Type B pancreatic cell (in vitro differentiated cells): ENCODE results near the gene WT1. TPM values are rescaled to one million over a fixed set of nuclear protein-coding genes. Genes with fewer than 3 reads are reported as not detected.

Experiments used
- DNase-seq: peaks from one replicate; pipeline ENCODE4 v3.0.0; 2021; ENCODE audit warnings: mixed read lengths; ENCODE audit not compliant: unreplicated experiment; ENCODE audit errors: extremely low spot score
- H3K27ac Mint-ChIP-seq: 2 replicates; pipeline ENCODE4 v1.8.0; 2021; ENCODE audit warnings: mild to moderate bottlenecking, mixed read lengths
- H3K27me3 Mint-ChIP-seq: 2 replicates; pipeline ENCODE4 v1.8.0; 2021; ENCODE audit warnings: mixed read lengths
- H3K36me3 Mint-ChIP-seq: 2 replicates; pipeline ENCODE4 v1.8.0; 2021; ENCODE audit warnings: mixed read lengths
- H3K4me1 Mint-ChIP-seq: one replicate; pipeline ENCODE4 v1.8.0; 2021; ENCODE audit warnings: mixed read lengths; ENCODE audit not compliant: unreplicated experiment
- H3K4me3 Mint-ChIP-seq: 2 replicates; pipeline ENCODE4 v1.8.0; 2021; ENCODE audit warnings: mild to moderate bottlenecking, mixed read lengths
- H3K9me3 Mint-ChIP-seq: 2 replicates; pipeline ENCODE4 v1.8.0; 2021; ENCODE audit warnings: mixed read lengths
- CTCF ChIP-seq: fragments of 200-600 bp; sonication (generic); conservative IDR thresholded peaks from 2 replicates; pipeline ENCODE4 v1.5.0; 2021; ENCODE audit warnings: antibody characterized with exemption, mild to moderate bottlenecking
- total RNA-seq: library from RNA; stranded (reverse); gene quantifications from 2 replicates; pipeline ENCODE4 v1.2.1, GENCODE V29; 2021; ENCODE audit warnings: low replicate concordance

The WT1 gene
- total RNA-seq, 1 donor from 2014 or later, result 5.2 TPM

- H3K9me3 Mint-ChIP-seq, result no peaks in the 10 kb centered on the region
- no peaks in the 10 kb centered on the region for H3K36me3 Mint-ChIP-seq
- H3K4me3 Mint-ChIP-seq, result no peak overlapping the region
- peaks cover 88% of the 10 kb centered on the region for H3K27me3 Mint-ChIP-seq
- DNase-seq, result no peak
- no peak for TF ChIP-seq CTCF
- peaks cover 12% of the 10 kb centered on the region for H3K4me1 Mint-ChIP-seq
- H3K27ac Mint-ChIP-seq, result no peak overlapping the region
Measured at GRCh38 chr11:32444186-32444585, 8.8 kb upstream of the WT1 start.

- peaks cover 14% of the 10 kb centered on the region for H3K4me1 Mint-ChIP-seq
- no peak for TF ChIP-seq CTCF
- no peak overlapping the region for H3K27ac Mint-ChIP-seq
- no peaks in the 10 kb centered on the region for H3K36me3 Mint-ChIP-seq
- no peak for DNase-seq
- H3K9me3 Mint-ChIP-seq, result no peaks in the 10 kb centered on the region
- no peak overlapping the region for H3K4me3 Mint-ChIP-seq
- H3K27me3 Mint-ChIP-seq, result peaks cover 95% of the 10 kb centered on the region
Measured at GRCh38 chr11:32440916-32441315, 5.6 kb upstream of the WT1 start.

- no peak for TF ChIP-seq CTCF
- H3K27ac Mint-ChIP-seq, result no peak overlapping the region
- peak overlapping the region; percentile 23 for H3K4me3 Mint-ChIP-seq
- H3K36me3 Mint-ChIP-seq, result no peaks in the 10 kb centered on the region
- peaks cover 18% of the 10 kb centered on the region for H3K4me1 Mint-ChIP-seq
- H3K27me3 Mint-ChIP-seq, result peaks cover 94% of the 10 kb centered on the region
- H3K9me3 Mint-ChIP-seq, result no peaks in the 10 kb centered on the region
- no peak for DNase-seq
Measured at GRCh38 chr11:32440312-32440908, 5.1 kb upstream of the WT1 start.

GRCh38 chr11:32439501-32440210 lies 4.3 kb upstream of the WT1 start:
- no peak for DNase-seq
- Mint-ChIP-seq H3K36me3 (no peaks in the 10 kb centered on the region), H3K4me1 (peaks cover 18% of the 10 kb centered on the region), H3K4me3 (peak overlapping the region; percentile 79), H3K9me3 (no peaks in the 10 kb centered on the region), H3K27ac (peak overlapping the region; percentile 58), H3K27me3 (peaks cover 89% of the 10 kb centered on the region)
- no peak for TF ChIP-seq CTCF

GRCh38 chr11:32438866-32439489 lies 3.6 kb upstream of the WT1 start:
- H3K27me3 Mint-ChIP-seq, result peaks cover 90% of the 10 kb centered on the region
- H3K27ac Mint-ChIP-seq, result no peak overlapping the region
- no peak for DNase-seq
- no peaks in the 10 kb centered on the region for H3K36me3 Mint-ChIP-seq
- H3K9me3 Mint-ChIP-seq, result no peaks in the 10 kb centered on the region
- no peak for TF ChIP-seq CTCF
- H3K4me1 Mint-ChIP-seq, result peaks cover 18% of the 10 kb centered on the region
- H3K4me3 Mint-ChIP-seq, result peak overlapping the region; percentile 34
